Stimulated activated CD4-positive, alpha-beta T cell treated with anti-CD3 and anti-CD28 coated beads, Interleukin-4, amount 100 ng/mL, for 4 hours (primary cell): ENCODE data around the gene HGFAC.

Source experiments
- DNase-seq, 2 experiments: peaks; one replicate each; pipeline ENCODE4 v3.0.0-alpha.2; 2020

HGFAC gene

GRCh38 chr4:3464349-3464905, 22.7 kb downstream of the HGFAC start:
- DNase-seq: no peak

GRCh38 chr4:3464911-3465697, 23.3 kb downstream of the HGFAC start:
- no peak for DNase-seq

- no peak for DNase-seq
Observed at GRCh38 chr4:3465698-3466671, 24.2 kb downstream of the HGFAC start.

GRCh38 chr4:3466691-3467600, 25.2 kb downstream of the HGFAC start:
- DNase-seq: no peak

- no peak for DNase-seq
Observed at GRCh38 chr4:3467601-3468031, 25.8 kb downstream of the HGFAC start.

- DNase-seq: no peak
Observed at GRCh38 chr4:3468154-3468553, 26.4 kb downstream of the HGFAC start.

GRCh38 chr4:3468804-3469203, 27.0 kb downstream of the HGFAC start:
- no peak for DNase-seq

GRCh38 chr4:3469386-3470243, 27.8 kb downstream of the HGFAC start:
- no peak for DNase-seq

GRCh38 chr4:3470244-3471097, 28.7 kb downstream of the HGFAC start:
- no peak for DNase-seq

- DNase-seq: no peak
Observed at GRCh38 chr4:3471098-3471760, 29.5 kb downstream of the HGFAC start.

- DNase-seq: no peak
Observed at GRCh38 chr4:3471886-3472285, 30.1 kb downstream of the HGFAC start.

- no peak for DNase-seq
Observed at GRCh38 chr4:3472411-3473141, 30.8 kb downstream of the HGFAC start.

GRCh38 chr4:3473181-3473950, 31.6 kb downstream of the HGFAC start:
- no peak for DNase-seq

- no peak for DNase-seq
Observed at GRCh38 chr4:3473996-3474765, 32.4 kb downstream of the HGFAC start.

GRCh38 chr4:3475041-3475712, 33.4 kb downstream of the HGFAC start:
- DNase-seq: no peak

- DNase-seq: no peak
Observed at GRCh38 chr4:3475713-3476260, 34.0 kb downstream of the HGFAC start.

- no peak for DNase-seq
Observed at GRCh38 chr4:3476341-3476747, 34.6 kb downstream of the HGFAC start.
